ENCODE results near the gene USP8.

The USP8 gene

DNA sequence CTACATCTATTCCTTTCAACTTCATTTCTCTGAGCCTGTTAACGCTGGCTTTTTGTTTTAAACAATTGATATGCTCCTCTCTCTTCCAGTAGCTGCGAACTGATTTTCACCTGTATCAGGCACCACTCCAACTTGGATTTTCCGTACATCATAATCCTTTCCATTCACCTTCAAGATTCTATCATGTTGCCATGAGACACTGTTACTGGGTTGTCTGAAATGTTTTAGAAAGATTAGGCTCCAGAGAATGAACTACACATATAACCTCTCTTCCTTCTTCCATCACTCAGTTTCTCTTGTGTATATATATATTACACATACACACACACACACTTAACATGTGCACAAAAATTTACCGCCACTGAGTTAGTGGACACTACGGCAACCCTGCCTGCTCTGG, 122.4 kb downstream of the USP8 start, which contains the start of gene USP50:
Gene USP50 (minus strand): TSS at position 101 of the 400 bp plus-strand sequence. CDS start 141 bp downstream, outside the sequence.
- no peak for DNase-seq

DNA sequence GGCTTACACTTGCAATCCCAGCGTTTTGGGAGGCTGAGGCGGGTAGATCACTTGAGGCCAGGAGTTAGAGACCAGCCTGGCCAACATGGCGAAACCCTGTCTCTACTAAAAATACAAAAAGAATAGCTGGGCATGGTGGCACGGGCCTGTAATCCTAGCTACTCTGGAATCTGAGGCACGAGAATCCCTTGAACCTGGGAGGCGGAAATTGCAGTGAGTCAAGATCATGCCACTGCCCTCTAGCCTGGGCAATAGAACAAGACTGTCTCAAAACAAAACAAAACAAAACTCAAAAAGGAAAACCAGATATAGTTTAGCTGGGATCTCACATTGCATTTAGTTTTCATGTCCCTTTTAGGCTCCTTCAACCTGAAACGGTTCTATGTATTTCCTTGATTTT, 125.1 kb downstream of the USP8 start:
- DNase-seq: no peak

DNA sequence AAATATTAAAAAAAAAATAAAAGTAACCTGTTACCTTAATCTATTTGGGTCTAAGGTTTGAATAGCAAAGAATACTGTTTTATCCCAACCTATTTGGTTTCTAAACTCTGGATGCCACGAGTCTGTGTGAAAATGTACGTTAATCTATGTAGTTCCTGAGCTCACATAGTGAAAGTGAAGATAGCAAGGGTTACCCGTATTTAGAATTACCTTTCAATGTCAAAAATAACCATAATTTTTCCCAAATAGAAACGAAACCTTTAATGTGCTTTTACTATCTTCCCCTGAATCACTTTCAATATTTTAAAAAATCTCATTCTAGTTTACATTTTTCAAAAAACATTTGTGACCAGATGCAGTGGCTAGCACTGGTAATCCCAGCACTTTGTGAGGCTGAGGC, 128.0 kb downstream of the USP8 start:
- DNase-seq: no peak

DNA sequence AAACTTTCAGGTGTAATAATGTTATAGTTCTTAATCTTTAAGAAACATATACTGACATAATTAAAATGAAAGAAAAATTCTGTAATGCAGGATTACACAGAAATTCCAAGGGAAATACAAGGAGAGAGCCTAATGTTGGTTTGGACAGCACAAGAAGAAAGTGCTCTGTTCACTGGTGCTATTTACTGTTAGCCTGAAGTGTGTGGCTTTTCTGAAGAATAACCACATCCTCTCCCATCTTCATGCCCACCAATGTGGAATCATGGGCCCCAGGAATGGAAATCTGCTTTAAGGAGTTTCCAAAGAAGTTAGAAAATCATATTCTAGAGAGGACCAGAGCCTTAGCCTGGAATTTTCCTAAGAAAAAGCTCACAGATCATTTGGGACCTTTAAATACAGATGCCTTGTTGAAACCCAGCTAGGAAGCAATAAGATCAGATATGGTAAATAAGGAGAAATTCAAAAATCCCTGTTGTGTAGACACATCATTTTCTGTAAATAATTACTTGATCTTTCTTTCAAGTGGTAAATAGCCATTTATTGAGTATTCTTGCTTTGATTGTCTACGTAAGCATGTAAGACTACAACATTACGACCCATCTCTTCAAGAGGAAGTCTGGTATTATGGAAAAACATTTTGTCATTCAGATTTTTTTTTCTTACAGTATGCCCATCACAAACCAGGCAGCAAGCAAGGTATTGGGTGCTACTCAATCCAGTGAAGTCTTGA, 132.6 kb downstream of the USP8 start:
- no peak for DNase-seq

DNA sequence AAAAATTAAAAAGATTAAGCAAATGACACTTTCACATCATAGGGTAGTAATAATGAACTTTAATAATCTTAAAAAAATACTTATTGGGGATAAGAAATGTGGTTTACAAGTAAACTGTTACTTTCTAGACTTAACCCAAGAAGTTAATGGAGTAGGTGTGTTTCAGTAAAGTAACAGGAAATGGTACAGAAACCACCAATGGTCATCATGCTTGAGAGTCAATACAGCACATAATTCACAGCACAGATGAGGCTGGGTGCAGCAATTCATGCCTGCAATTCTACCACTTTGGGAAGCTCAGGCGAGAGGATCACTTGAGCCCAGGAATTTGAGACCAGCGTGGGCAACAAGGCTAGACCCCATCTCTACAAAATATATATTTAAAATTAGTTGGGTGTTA, 133.8 kb downstream of the USP8 start:
- DNase-seq: no peak

DNA sequence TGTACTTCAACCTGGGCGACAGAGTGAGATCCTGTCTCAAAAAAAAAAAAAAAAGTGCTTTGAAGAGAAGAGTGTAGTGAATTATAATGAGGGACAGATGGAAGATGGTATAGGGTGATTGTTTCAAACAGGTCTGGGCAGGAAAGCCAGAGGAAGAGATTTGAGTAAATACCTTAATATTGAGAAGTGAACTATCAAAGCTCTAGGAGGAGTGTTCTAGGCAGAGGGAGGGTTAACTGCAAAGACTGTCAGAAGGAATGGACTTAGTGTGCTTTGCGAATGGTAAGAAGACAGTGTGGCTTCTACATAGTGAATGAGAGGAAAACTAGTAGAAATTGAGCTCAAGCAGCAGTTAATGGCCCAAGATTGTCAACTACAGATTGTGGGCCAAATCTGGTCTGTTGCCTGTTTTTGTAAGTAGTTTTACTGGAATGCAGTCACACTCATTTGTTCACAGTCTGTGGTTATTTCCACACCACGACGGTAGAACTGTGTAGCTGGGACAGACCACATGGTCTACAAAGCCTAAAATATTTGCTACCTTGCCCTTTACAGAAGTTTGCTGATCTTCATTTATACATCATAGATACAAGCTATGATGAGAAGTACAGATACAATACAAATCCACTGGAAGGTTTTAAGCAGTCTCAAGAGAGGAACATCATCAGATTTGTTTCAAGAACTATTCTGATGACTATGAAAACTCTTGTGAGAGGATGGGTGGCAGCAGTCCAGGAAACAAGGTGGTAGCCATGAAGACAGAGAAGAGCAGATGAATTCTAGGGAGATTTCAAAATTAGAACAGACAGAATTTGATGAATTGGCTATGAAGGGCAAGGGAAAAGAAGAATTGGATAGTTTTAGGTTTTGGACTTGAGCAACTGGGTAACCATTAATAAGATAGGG, 138.8 kb downstream of the USP8 start:
- DNase-seq: no peak

DNA sequence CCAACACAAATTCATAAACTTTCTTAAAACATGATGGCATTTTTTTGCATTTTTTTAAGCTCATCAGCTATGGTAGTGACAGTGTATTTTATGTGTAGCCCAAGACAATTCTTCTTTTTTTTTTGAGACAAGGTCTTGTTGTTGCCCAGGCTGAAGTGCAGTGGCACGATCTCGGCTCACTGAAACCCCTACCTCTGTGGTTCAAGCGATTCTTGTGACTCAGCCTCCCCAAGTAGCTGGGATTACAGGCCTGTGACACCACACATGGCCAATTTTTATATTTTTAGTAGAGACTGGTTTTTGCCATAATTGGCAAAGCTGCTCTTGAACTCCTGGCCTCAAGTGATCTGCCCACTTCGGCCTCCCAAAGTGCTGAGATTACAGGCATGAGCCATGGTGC, 139.6 kb downstream of the USP8 start:
- no peak for DNase-seq
